SK-N-DZ (cell line): ENCODE results near the gene CHN2.

ENCODE experiments used
- DNase-seq: peaks from one replicate; pipeline ENCODE4 v3.0.0-alpha.2; 2015; ENCODE audit warnings: low spot score

Gene CHN2

GRCh38 chr7:29426587-29426986 is 232.0 kb downstream of the CHN2 start:
- DNase-seq = no peak

- no peak for DNase-seq
Measured at GRCh38 chr7:29429401-29429800, 234.8 kb downstream of the CHN2 start.

- DNase-seq = no peak
Measured at GRCh38 chr7:29430279-29430949, 235.8 kb downstream of the CHN2 start.

GRCh38 chr7:29431686-29432085 is 237.1 kb downstream of the CHN2 start:
- no peak for DNase-seq

- DNase-seq = no peak
Measured at GRCh38 chr7:29432721-29433120, 238.1 kb downstream of the CHN2 start.

GRCh38 chr7:29434380-29434768 is 239.8 kb downstream of the CHN2 start:
- peak; percentile 93 for DNase-seq

GRCh38 chr7:29435167-29435566 is 240.6 kb downstream of the CHN2 start:
- no peak for DNase-seq

GRCh38 chr7:29435902-29436301 is 241.3 kb downstream of the CHN2 start:
- no peak for DNase-seq

- DNase-seq = peak; percentile 89
Measured at GRCh38 chr7:29442146-29442545, 247.6 kb downstream of the CHN2 start.

- DNase-seq = no peak
Measured at GRCh38 chr7:29443552-29443951, 249.0 kb downstream of the CHN2 start.

GRCh38 chr7:29444267-29444666 is 249.7 kb downstream of the CHN2 start:
- no peak for DNase-seq

- no peak for DNase-seq
Measured at GRCh38 chr7:29445736-29446135, 251.2 kb downstream of the CHN2 start.

GRCh38 chr7:29447828-29448227 is 253.3 kb downstream of the CHN2 start:
- no peak for DNase-seq

- no peak for DNase-seq
Measured at GRCh38 chr7:29449569-29450260, 255.1 kb downstream of the CHN2 start.

GRCh38 chr7:29453021-29453420 is 258.4 kb downstream of the CHN2 start:
- DNase-seq = no peak

- no peak for DNase-seq
Measured at GRCh38 chr7:29454464-29454863, 259.9 kb downstream of the CHN2 start.

- no peak for DNase-seq
Measured at GRCh38 chr7:29454899-29455451, 260.4 kb downstream of the CHN2 start.

GRCh38 chr7:29457141-29457561 is 262.6 kb downstream of the CHN2 start:
- DNase-seq = peak; percentile 56

GRCh38 chr7:29457565-29458011 is 263.0 kb downstream of the CHN2 start:
- peak; percentile 37 for DNase-seq

- DNase-seq = no peak
Measured at GRCh38 chr7:29458933-29459332, 264.4 kb downstream of the CHN2 start.

GRCh38 chr7:29459589-29459988 is 265.0 kb downstream of the CHN2 start:
- DNase-seq = no peak

GRCh38 chr7:29461996-29462395 is 267.4 kb downstream of the CHN2 start:
- no peak for DNase-seq
